Fibroblast of lung (primary cell): ENCODE measurements around the gene PCDHA1. TPM values are rescaled to one million over a fixed set of nuclear protein-coding genes. Genes with fewer than 3 reads are reported as not detected.

Experiments used
- DNase-seq, 2 donors: peaks; one replicate each; pipeline versions ENCODE4 v3.0.0 to v3.0.0-alpha.2; 2010; ENCODE audit warnings: low read depth in 2 of 2
- H2AFZ ChIP-seq: 2 replicates; pipeline ENCODE4 v1.5.1; 2012; ENCODE audit warnings: low read length, control low read depth, inconsistent platforms
- H3K27ac ChIP-seq: 2 replicates; pipeline ENCODE4 v1.5.1; 2011; ENCODE audit warnings: low read length, control low read depth; ENCODE audit not compliant: insufficient read depth
- H3K27me3 ChIP-seq: 2 replicates; pipeline ENCODE4 v1.5.1; 2011; ENCODE audit warnings: mild to moderate bottlenecking, low read length; ENCODE audit not compliant: control insufficient read depth, insufficient read depth
- H3K36me3 ChIP-seq: 2 replicates; pipeline ENCODE4 v1.5.1; 2011; ENCODE audit warnings: low read length; ENCODE audit not compliant: control insufficient read depth, insufficient read depth
- H3K4me1 ChIP-seq: 2 replicates; pipeline ENCODE4 v1.5.1; 2011; ENCODE audit warnings: low read length; ENCODE audit not compliant: control insufficient read depth, insufficient read depth; ENCODE audit errors: extremely low read depth
- H3K4me2 ChIP-seq: 2 replicates; pipeline ENCODE4 v1.5.1; 2011; ENCODE audit warnings: low read length, control low read depth; ENCODE audit not compliant: insufficient read depth; ENCODE audit errors: extremely low read depth
- H3K4me3 ChIP-seq, 4 experiments: fragments of 200-600 bp in 1 of 4; sonication (generic) in 1 of 4; replicated peaks in 1 of 4; 2 replicates each; pipeline ENCODE4 v1.5.1; 2011 to 2016; ENCODE audit warnings: low read length in 4 of 4, low read depth in 3 of 4, mild to moderate bottlenecking in 3 of 4, control low read depth in 2 of 4, inconsistent platforms in 1 of 4, mixed read lengths in 1 of 4; ENCODE audit not compliant: insufficient read depth in 1 of 4; ENCODE audit errors: control extremely low read depth in 1 of 4
- H3K79me2 ChIP-seq: 2 replicates; pipeline ENCODE4 v1.5.1; 2012; ENCODE audit warnings: mild to moderate bottlenecking, low read length, inconsistent platforms; ENCODE audit not compliant: control insufficient read depth, insufficient read depth
- H3K9ac ChIP-seq: 2 replicates; pipeline ENCODE4 v1.5.1; 2011; ENCODE audit warnings: mild to moderate bottlenecking, low read length, control low read depth; ENCODE audit not compliant: insufficient read depth
- H3K9me3 ChIP-seq: 2 replicates; pipeline ENCODE4 v1.5.1; 2012; ENCODE audit warnings: low read depth, low read length; ENCODE audit not compliant: control insufficient read depth, insufficient read depth
- H4K20me1 ChIP-seq: 2 replicates; pipeline ENCODE4 v1.5.1; 2011; ENCODE audit warnings: low read length; ENCODE audit not compliant: control insufficient read depth, insufficient read depth; ENCODE audit errors: extremely low read depth
- CTCF ChIP-seq, 2 donors: IDR thresholded peaks in 1 of 2; conservative IDR thresholded peaks in 1 of 2; 1 replicate in 1 of 2; 2 replicates in 1 of 2; pipeline ENCODE4 v1.5.1; 2011 to 2012; ENCODE audit warnings: low read length in 2 of 2, control low read depth in 1 of 2, inconsistent platforms in 1 of 2, low read depth in 1 of 2, mild to moderate bottlenecking in 1 of 2
- EZH2 ChIP-seq: IDR thresholded peaks from 2 replicates; pipeline ENCODE4 v1.5.1; 2012; ENCODE audit warnings: low read length, control low read depth, mild to moderate bottlenecking; ENCODE audit errors: missing control alignments
- polyA plus RNA-seq, 2 donors: library from polyadenylated mRNA; depleted of rRNA in 1 of 2; stranded (reverse) in 1 of 2; unstranded in 1 of 2; fragments of >200 nt; gene quantifications; 2 replicates each; pipeline ENCODE4 v1.2.1, GENCODE V29; 2011 to 2012; ENCODE audit warnings: missing spikeins in 1 of 2
- total RNA-seq: library from RNA; depleted of rRNA; stranded (reverse); fragments of >200 nt; gene quantifications from 2 replicates; pipeline ENCODE4 v1.2.1, GENCODE V29; 2014

The PCDHA1 gene
- total and polyA plus RNA-seq, 2 donors (not counting 1 experiment from before 2014, with no cell fraction given), result under 0.01 to 0.12 TPM

GRCh38 chr5:140967226-140967893 is 181.4 kb downstream of the PCDHA1 start:
- no peaks in the 10 kb centered on the region for H3K9me3 ChIP-seq
- H3K4me2 ChIP-seq, result no peak overlapping the region
- no peak for DNase-seq
- H3K4me3 ChIP-seq, result no peak overlapping the region
- H3K27ac ChIP-seq, result no peak overlapping the region
- H3K9ac ChIP-seq, result no peak overlapping the region
- H3K79me2 ChIP-seq, result no peaks in the 10 kb centered on the region
- no peaks in the 10 kb centered on the region for H3K4me1 ChIP-seq
- no peaks in the 10 kb centered on the region for H3K27me3 ChIP-seq
- H3K36me3 ChIP-seq, result no peaks in the 10 kb centered on the region
- H4K20me1 ChIP-seq, result no peaks in the 10 kb centered on the region
- no peak for TF ChIP-seq EZH2
- TF ChIP-seq CTCF (conservative IDR thresholded peaks at IDR 0.05 in 1 of 2, IDR thresholded peaks at IDR 0.05 in 1 of 2; ENCODE audit: low read depth in 1 of 2, low read length in 2 of 2), result no peak
- H2AFZ ChIP-seq, result no peak overlapping the region

GRCh38 chr5:140969880-140970279 is 183.9 kb downstream of the PCDHA1 start:
- Histone ChIP-seq H3K4me3 (no peak overlapping the region), H4K20me1 (no peaks in the 10 kb centered on the region), H3K79me2 (no peaks in the 10 kb centered on the region), H3K9ac (no peak overlapping the region), H3K36me3 (no peaks in the 10 kb centered on the region), H2AFZ (no peak overlapping the region), H3K27me3 (no peaks in the 10 kb centered on the region), H3K4me2 (no peak overlapping the region), H3K9me3 (no peaks in the 10 kb centered on the region), H3K4me1 (no peaks in the 10 kb centered on the region), H3K27ac (no peak overlapping the region)
- DNase-seq, result no peak
- no peak for TF ChIP-seq EZH2
- TF ChIP-seq CTCF (conservative IDR thresholded peaks at IDR 0.05 in 1 of 2, IDR thresholded peaks at IDR 0.05 in 1 of 2; ENCODE audit: low read depth in 1 of 2, low read length in 2 of 2), result no peak

GRCh38 chr5:140973550-140973949 is 187.6 kb downstream of the PCDHA1 start:
- Histone ChIP-seq H3K27me3 (no peaks in the 10 kb centered on the region), H3K79me2 (no peaks in the 10 kb centered on the region), H3K4me2 (no peak overlapping the region), H3K9me3 (no peaks in the 10 kb centered on the region), H3K36me3 (no peaks in the 10 kb centered on the region), H2AFZ (no peak overlapping the region), H4K20me1 (no peaks in the 10 kb centered on the region), H3K4me3 (no peak overlapping the region), H3K9ac (no peak overlapping the region), H3K4me1 (no peaks in the 10 kb centered on the region), H3K27ac (no peak overlapping the region)
- TF ChIP-seq CTCF (conservative IDR thresholded peaks at IDR 0.05 in 1 of 2, IDR thresholded peaks at IDR 0.05 in 1 of 2; ENCODE audit: low read depth in 1 of 2, low read length in 2 of 2) (no peak), EZH2 (no peak)
- no peak for DNase-seq
